Caco-2 (cell line): ENCODE data around the gene GMPS. TPM values are rescaled to one million over a fixed set of nuclear protein-coding genes. Genes with fewer than 3 reads are reported as not detected.

Experiments used
- BruUV-seq: library from RNA; stranded (reverse); fragments of 400-500 nt; replicated peaks from 2 replicates; lab custom pipeline; 2021; lab: Mats Ljungman, UMichigan
- CTCF ChIA-PET: fragments of 300-600 bp; sonication (Branson Sonifier 250); formaldehyde crosslinking; loops from one replicate; lab custom pipeline; 2022; ENCODE audit warnings: antibody characterized with exemption; lab: Charles Lee
- POLR2A ChIA-PET: fragments of 300-600 bp; sonication (Branson Sonifier 250); formaldehyde crosslinking; loops from one replicate; lab custom pipeline; 2022; ENCODE audit warnings: antibody characterized with exemption; lab: Charles Lee
- DNase-seq, 2 experiments: peaks; one replicate each; pipeline versions ENCODE4 v3.0.0 to v3.0.0-alpha.2; 2020 to 2022
- H3K27me3 ChIP-seq: replicated peaks from 2 replicates; pipeline ENCODE4 v1.6.0; 2011; ENCODE audit warnings: low read length; ENCODE audit not compliant: control insufficient read depth, insufficient read depth
- H3K36me3 ChIP-seq: 2 replicates; pipeline ENCODE4 v1.5.1; 2011; ENCODE audit warnings: low read length; ENCODE audit not compliant: control insufficient read depth, insufficient read depth
- H3K4me1 ChIP-seq: fragments of 250-450 bp; sonication (Bioruptor Pico); 2 replicates; pipeline ENCODE4 v1.5.1; 2020; ENCODE audit warnings: mild to moderate bottlenecking
- H3K4me3 ChIP-seq: 2 replicates; pipeline ENCODE4 v1.5.1; 2011; ENCODE audit warnings: low read depth, mild to moderate bottlenecking, control low read depth, low read length
- H3K9me3 ChIP-seq: fragments of 250-450 bp; sonication (Bioruptor Pico); 2 replicates; pipeline ENCODE4 v1.5.1; 2020; ENCODE audit warnings: mild to moderate bottlenecking, moderate library complexity
- H3K27ac Mint-ChIP-seq: one replicate; pipeline ENCODE4 v1.8.0; 2022; ENCODE audit warnings: mixed read lengths; ENCODE audit not compliant: unreplicated experiment
- H3K27me3 Mint-ChIP-seq: one replicate; pipeline ENCODE4 v1.8.0; 2022; ENCODE audit warnings: mixed read lengths; ENCODE audit not compliant: insufficient read depth, unreplicated experiment
- H3K36me3 Mint-ChIP-seq: one replicate; pipeline ENCODE4 v1.8.0; 2022; ENCODE audit warnings: mild to moderate bottlenecking, mixed read lengths; ENCODE audit not compliant: insufficient read depth, unreplicated experiment
- H3K4me1 Mint-ChIP-seq: one replicate; pipeline ENCODE4 v1.8.0; 2022; ENCODE audit warnings: low read depth, mixed read lengths; ENCODE audit not compliant: unreplicated experiment
- H3K4me3 Mint-ChIP-seq: one replicate; pipeline ENCODE4 v1.8.0; 2022; ENCODE audit warnings: mild to moderate bottlenecking, moderate library complexity, mixed read lengths; ENCODE audit not compliant: unreplicated experiment
- H3K9me3 Mint-ChIP-seq: one replicate; pipeline ENCODE4 v1.8.0; 2022; ENCODE audit warnings: mixed read lengths; ENCODE audit not compliant: unreplicated experiment
- CTCF ChIP-seq, 2 experiments: fragments of 200-600 bp in 1 of 2; IDR thresholded peaks; 1 replicate in 1 of 2; 2 replicates in 1 of 2; pipeline versions ENCODE4 v1.5.1 to v1.8.0; 2011 to 2022; ENCODE audit warnings: antibody characterized with exemption in 1 of 2, control low read depth in 1 of 2, inconsistent platforms in 1 of 2, low read depth in 1 of 2, low read length in 1 of 2, mild to moderate bottlenecking in 1 of 2, moderate library complexity in 1 of 2; ENCODE audit not compliant: insufficient read depth in 1 of 2, severe bottlenecking in 1 of 2, unreplicated experiment in 1 of 2
- intact Hi-C: fragments of 100-400 bp; cut with micrococcal nuclease; formaldehyde crosslinking; loops from one replicate; pipeline ENCODE4 v1.10.0; 2022; ENCODE audit not compliant: unreplicated experiment
- total RNA-seq: library from RNA; stranded (reverse); gene quantifications from 2 replicates; pipeline ENCODE4 v1.2.3, GENCODE V29; 2022

Gene GMPS
- total RNA-seq, 1 experiment from 2014 or later: 102 TPM

GRCh38 chr3:155889952-155890351 lies 19.5 kb downstream of the GMPS start:
- Histone ChIP-seq H3K9me3 (no peaks in the 10 kb centered on the region), H3K4me1 (no peaks in the 10 kb centered on the region), H3K36me3 (no peaks in the 10 kb centered on the region), H3K4me3 (no peak overlapping the region), H3K27me3 (no peaks in the 10 kb centered on the region)
- no peaks in the 10 kb centered on the region for H3K9me3 Mint-ChIP-seq
- intact Hi-C loops: no loop called here
- no peak for DNase-seq
- H3K4me3 Mint-ChIP-seq: no peak overlapping the region
- POLR2A ChIA-PET: no interaction called here
- BruUV-seq: no TSS peak
- CTCF ChIA-PET: no interaction called here
- no peak overlapping the region for H3K27ac Mint-ChIP-seq
- H3K27me3 Mint-ChIP-seq: no peaks in the 10 kb centered on the region
- TF ChIP-seq CTCF (IDR thresholded peaks at IDR 0.05; ENCODE audit: insufficient read depth in 1 of 2, low read depth in 1 of 2, low read length in 1 of 2, severe bottlenecking in 1 of 2, unreplicated experiment in 1 of 2): no peak
- H3K4me1 Mint-ChIP-seq: peaks cover 7% of the 10 kb centered on the region
- peaks cover 5% of the 10 kb centered on the region for H3K36me3 Mint-ChIP-seq

- no peaks in the 10 kb centered on the region for H3K9me3 Mint-ChIP-seq
- POLR2A ChIA-PET: no interaction called here
These were observed 20.3 kb downstream of the GMPS start for GRCh38 chr3:155890671-155891190.

GRCh38 chr3:155891321-155891720 lies 20.9 kb downstream of the GMPS start:
- no peak for DNase-seq
- H3K9me3 ChIP-seq: no peaks in the 10 kb centered on the region
- H3K27me3 ChIP-seq: no peaks in the 10 kb centered on the region
- Mint-ChIP-seq H3K27me3 (no peaks in the 10 kb centered on the region), H3K36me3 (peaks cover 18% of the 10 kb centered on the region), H3K9me3 (no peaks in the 10 kb centered on the region), H3K4me1 (peaks cover 7% of the 10 kb centered on the region), H3K27ac (no peak overlapping the region), H3K4me3 (no peak overlapping the region)
- BruUV-seq: no TSS peak
- H3K4me3 ChIP-seq: no peak overlapping the region
- ChIA-PET POLR2A (no interaction called here), CTCF (no interaction called here)
- no peaks in the 10 kb centered on the region for H3K36me3 ChIP-seq
- no peak for TF ChIP-seq CTCF (IDR thresholded peaks at IDR 0.05; ENCODE audit: insufficient read depth in 1 of 2, low read depth in 1 of 2, low read length in 1 of 2, severe bottlenecking in 1 of 2, unreplicated experiment in 1 of 2)
- no peaks in the 10 kb centered on the region for H3K4me1 ChIP-seq
- intact Hi-C loops: no loop called here

More at GRCh38 chr3:155890671-155891190, 20.3 kb downstream of the GMPS start:
- BruUV-seq: no TSS peak
- Mint-ChIP-seq H3K27ac (no peak overlapping the region), H3K36me3 (peaks cover 12% of the 10 kb centered on the region), H3K27me3 (no peaks in the 10 kb centered on the region), H3K4me1 (peaks cover 7% of the 10 kb centered on the region), H3K4me3 (no peak overlapping the region)
- Histone ChIP-seq H3K9me3 (no peaks in the 10 kb centered on the region), H3K4me1 (no peaks in the 10 kb centered on the region), H3K27me3 (no peaks in the 10 kb centered on the region), H3K36me3 (no peaks in the 10 kb centered on the region), H3K4me3 (no peak overlapping the region)
- DNase-seq: no peak
- TF ChIP-seq CTCF (IDR thresholded peaks at IDR 0.05; ENCODE audit: insufficient read depth in 1 of 2, low read depth in 1 of 2, low read length in 1 of 2, severe bottlenecking in 1 of 2, unreplicated experiment in 1 of 2): no peak
- CTCF ChIA-PET: no interaction called here
- intact Hi-C loops: no loop called here
